ENCODE results near the gene PRKN. TPM values are rescaled to one million over a fixed set of nuclear protein-coding genes. Genes with fewer than 3 reads are reported as not detected.

Gene PRKN
- total and polyA plus RNA-seq, 2 experiments from 2014 or later: 0.10 to 0.84 TPM

- Mint-ChIP-seq H3K27me3 (ENCODE audit: insufficient read depth, low read depth, poor library complexity) (no peaks in the 10 kb centered on the region), H3K4me3 (no peak overlapping the region), H3K36me3 (ENCODE audit: low read depth) (peaks cover 9% of the 10 kb centered on the region), H3K27ac (no peak overlapping the region), H3K4me1 (no peaks in the 10 kb centered on the region; the same call in 2 of the 3 replicates), H3K9me3 (peaks cover 24% of the 10 kb centered on the region)
- Histone ChIP-seq H3K4me2 (no peak overlapping the region), H3K27me3 (ENCODE audit: insufficient read depth) (no peaks in the 10 kb centered on the region), H3K36me3 (ENCODE audit: insufficient read depth) (no peaks in the 10 kb centered on the region), H2AFZ (no peak overlapping the region), H3K27ac (ENCODE audit: low read depth) (no peak overlapping the region), H3K79me2 (replicated peaks; ENCODE audit: insufficient read depth) (no peaks in the 10 kb centered on the region), H3K4me3 (no peak overlapping the region), H3K9me2 (ENCODE audit: insufficient read depth) (no peaks in the 10 kb centered on the region; the same call in 1 of the 2 replicates), H4K20me1 (replicated peaks; ENCODE audit: insufficient read depth) (no peaks in the 10 kb centered on the region), H3K4me1 (ENCODE audit: insufficient read depth) (no peaks in the 10 kb centered on the region), H3F3A (replicated peaks; ENCODE audit: low read depth) (no peaks in the 10 kb centered on the region)
- peak; percentile 78 for ATAC-seq
- TF ChIP-seq NANOG (IDR thresholded peaks at IDR 0.05; ENCODE audit: borderline replicate concordance) (no peak), CTCF (conservative IDR thresholded peaks at IDR 0.05; ENCODE audit: low read depth in 2 of 2) (peak; percentile 43 to 67), POLR2AphosphoS5 (IDR thresholded peaks at IDR 0.05; ENCODE audit: low read depth) (no peak), ZNF331 (CRISPR knock-in tag; IDR thresholded peaks at IDR 0.05; ENCODE audit: low read depth) (no peak)
- peak; percentile 52 for DNase-seq (ENCODE audit: low spot score)
Observed at GRCh38 chr6:161557333-161558107, 1170.0 kb downstream of the PRKN start.

- Histone ChIP-seq H3K27ac (ENCODE audit: low read depth) (no peak overlapping the region), H3K27me3 (ENCODE audit: insufficient read depth) (no peaks in the 10 kb centered on the region), H4K20me1 (replicated peaks; ENCODE audit: insufficient read depth) (no peaks in the 10 kb centered on the region), H2AFZ (no peak overlapping the region), H3K4me3 (no peak overlapping the region), H3F3A (replicated peaks; ENCODE audit: low read depth) (no peaks in the 10 kb centered on the region), H3K4me2 (no peak overlapping the region), H3K4me1 (ENCODE audit: insufficient read depth) (no peaks in the 10 kb centered on the region), H3K9me2 (ENCODE audit: insufficient read depth) (peaks cover 8% of the 10 kb centered on the region), H3K36me3 (ENCODE audit: insufficient read depth) (no peaks in the 10 kb centered on the region), H3K79me2 (replicated peaks; ENCODE audit: insufficient read depth) (no peaks in the 10 kb centered on the region)
- Mint-ChIP-seq H3K27me3 (ENCODE audit: insufficient read depth, low read depth, poor library complexity) (peaks cover 3% of the 10 kb centered on the region), H3K27ac (no peak overlapping the region), H3K4me1 (peaks cover 3% of the 10 kb centered on the region), H3K4me3 (no peak overlapping the region), H3K36me3 (ENCODE audit: low read depth) (peaks cover 9% of the 10 kb centered on the region), H3K9me3 (peaks cover 30% of the 10 kb centered on the region)
- DNase-seq (ENCODE audit: low spot score) (no peak), ATAC-seq (no peak)
- no peak for TF ChIP-seq JUNB (IDR thresholded peaks at IDR 0.05; ENCODE audit: unreplicated experiment)
- TF ChIP-seq ZNF331 (CRISPR knock-in tag; IDR thresholded peaks at IDR 0.05; ENCODE audit: low read depth): no peak
- TF ChIP-seq ZNF462 (CRISPR knock-in tag; IDR thresholded peaks at IDR 0.05): no peak
- no peak for TF ChIP-seq CTCF (conservative IDR thresholded peaks at IDR 0.05; ENCODE audit: low read depth in 2 of 2)
Observed at GRCh38 chr6:161554883-161555282, 1172.7 kb downstream of the PRKN start.

Data from GM23338 (cell line).